ENCODE measurements around the gene TMEM204. TPM values are rescaled to one million over a fixed set of nuclear protein-coding genes. Genes with fewer than 3 reads are reported as not detected.

The TMEM204 gene
- total RNA-seq, 6 donors from 2014 or later = 31.4 to 112 (median 48.4) TPM

DNA sequence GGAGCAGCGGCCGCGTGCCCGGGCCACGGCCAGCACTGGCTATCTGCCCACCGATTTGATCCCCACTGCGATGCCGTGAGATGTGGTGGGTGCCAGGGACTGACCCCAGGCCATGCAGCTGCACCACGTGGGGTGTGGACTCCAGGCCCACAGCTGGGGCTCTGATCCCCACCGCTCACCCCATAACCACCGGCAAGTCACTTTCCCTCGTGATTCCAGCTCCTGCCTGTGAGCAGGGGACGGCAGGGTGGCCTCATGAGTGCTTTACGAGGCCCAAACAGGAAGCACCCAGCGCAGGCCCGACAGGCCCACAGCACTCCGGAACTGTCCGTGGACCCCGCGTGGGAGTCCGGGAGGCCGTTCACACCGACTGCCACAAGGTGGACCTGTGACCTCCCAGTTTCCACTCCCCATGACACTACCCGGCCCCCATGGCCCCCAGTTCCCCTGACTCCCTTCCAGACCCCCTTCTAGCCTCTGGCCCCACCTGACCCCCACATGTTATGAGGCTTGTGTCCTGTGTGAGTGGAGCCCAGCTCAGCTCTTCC, 45.3 kb upstream of the TMEM204 start:
- peak in 1 of 2 donors; percentile 67 for DNase-seq
- Histone ChIP-seq H3K4me1 (peaks cover 6 to 10% (median 7%) of the 10 kb centered on the region in 4 donors), H3K9me3 (no peaks in the 10 kb centered on the region), H3K27me3 (no peaks in the 10 kb centered on the region), H3K27ac (no peak overlapping the region), H3K4me3 (no peak overlapping the region), H3K36me3 (no peaks in the 10 kb centered on the region)
- no peak for ATAC-seq (ENCODE audit: low FRiP score in 2 of 2)
- TF ChIP-seq, protein P1, sequence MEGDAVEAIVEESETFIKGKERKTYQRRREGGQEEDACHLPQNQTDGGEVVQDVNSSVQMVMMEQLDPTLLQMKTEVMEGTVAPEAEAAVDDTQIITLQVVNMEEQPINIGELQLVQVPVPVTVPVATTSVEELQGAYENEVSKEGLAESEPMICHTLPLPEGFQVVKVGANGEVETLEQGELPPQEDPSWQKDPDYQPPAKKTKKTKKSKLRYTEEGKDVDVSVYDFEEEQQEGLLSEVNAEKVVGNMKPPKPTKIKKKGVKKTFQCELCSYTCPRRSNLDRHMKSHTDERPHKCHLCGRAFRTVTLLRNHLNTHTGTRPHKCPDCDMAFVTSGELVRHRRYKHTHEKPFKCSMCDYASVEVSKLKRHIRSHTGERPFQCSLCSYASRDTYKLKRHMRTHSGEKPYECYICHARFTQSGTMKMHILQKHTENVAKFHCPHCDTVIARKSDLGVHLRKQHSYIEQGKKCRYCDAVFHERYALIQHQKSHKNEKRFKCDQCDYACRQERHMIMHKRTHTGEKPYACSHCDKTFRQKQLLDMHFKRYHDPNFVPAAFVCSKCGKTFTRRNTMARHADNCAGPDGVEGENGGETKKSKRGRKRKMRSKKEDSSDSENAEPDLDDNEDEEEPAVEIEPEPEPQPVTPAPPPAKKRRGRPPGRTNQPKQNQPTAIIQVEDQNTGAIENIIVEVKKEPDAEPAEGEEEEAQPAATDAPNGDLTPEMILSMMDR (IDR thresholded peaks at IDR 0.05) = no peak
- TF ChIP-seq POLR2AphosphoS5 (IDR thresholded peaks at IDR 0.05) (no peak), EP300 (IDR thresholded peaks at IDR 0.05) (no peak), POLR2A (IDR thresholded peaks at IDR 0.05) (no peak)
- 85 to 87% methylated on average over 5 to 23 of the region's 24 CpGs for WGBS, 2 donors

DNA sequence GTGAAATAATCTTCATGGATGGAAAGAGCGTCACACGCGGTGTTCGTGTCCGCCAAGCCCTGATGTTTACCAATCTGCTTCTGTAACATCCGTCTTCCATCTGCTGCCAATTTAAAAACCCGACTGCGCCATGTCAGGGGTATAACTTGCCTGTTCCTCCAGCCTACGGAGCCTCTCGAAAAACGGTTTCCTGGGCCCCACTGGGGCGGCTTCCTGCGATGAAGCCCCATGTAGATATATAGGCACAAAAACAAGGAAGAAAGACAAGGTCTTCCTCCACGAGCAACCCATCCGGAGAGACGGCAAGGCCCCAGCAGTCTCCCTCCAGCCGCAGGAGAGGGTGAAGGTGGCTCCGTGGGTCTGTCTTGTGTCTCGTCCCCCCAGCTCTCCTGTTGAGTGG, 44.8 kb upstream of the TMEM204 start, which contains the start of gene PTX4:
PTX4 (minus strand) TSS at position 326 of the 400 bp plus-strand sequence; CDS start at position 291, 35 bp downstream.
- WGBS, 2 donors = 80 to 86% methylated on average over 18 to 19 of the region's 19 CpGs
- Histone ChIP-seq H3K4me3 (no peak within 1 kb of the TSS), H3K4me1 (peaks cover 6 to 11% (median 7%) of the 10 kb centered on the region in 4 donors), H3K27ac (no peak within 1 kb of the TSS), H3K9me3 (no peaks in the 10 kb centered on the region), H3K36me3 (no peaks in the 10 kb centered on the region), H3K27me3 (no peaks in the 10 kb centered on the region)
- DNase-seq (no peak), ATAC-seq (ENCODE audit: low FRiP score in 2 of 2) (no peak)
- TF ChIP-seq POLR2AphosphoS5 (IDR thresholded peaks at IDR 0.05) = no peak
- TF ChIP-seq, protein P1 (IDR thresholded peaks at IDR 0.05) = no peak
- TF ChIP-seq EP300 (IDR thresholded peaks at IDR 0.05) = no peak
- no peak for TF ChIP-seq POLR2A (IDR thresholded peaks at IDR 0.05)

DNA sequence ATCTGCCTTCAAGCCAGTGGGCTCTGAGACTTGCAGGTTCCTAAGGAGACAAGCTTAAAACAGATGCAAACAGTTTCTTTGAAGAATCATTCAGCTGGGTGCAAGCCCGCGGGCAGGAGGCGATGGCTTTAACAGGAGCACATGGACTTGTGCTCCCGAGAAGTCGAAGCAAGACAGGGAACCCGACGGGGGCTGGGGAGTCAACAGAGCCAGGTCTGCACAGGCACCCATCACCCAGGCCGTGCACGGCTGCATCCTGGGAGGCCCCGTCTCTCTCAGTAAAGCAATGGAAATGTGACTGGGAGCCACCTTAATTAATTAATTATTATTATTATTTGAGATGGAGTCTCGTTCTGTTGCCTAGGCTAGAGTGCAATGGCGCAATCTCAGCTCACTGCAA, 44.4 kb upstream of the TMEM204 start:
- Histone ChIP-seq H3K9me3 (no peaks in the 10 kb centered on the region), H3K36me3 (no peaks in the 10 kb centered on the region), H3K4me3 (no peak overlapping the region), H3K27ac (no peak overlapping the region), H3K27me3 (no peaks in the 10 kb centered on the region), H3K4me1 (peaks cover 9 to 16% (median 10%) of the 10 kb centered on the region in 4 donors)
- no peak for DNase-seq
- TF ChIP-seq POLR2A (IDR thresholded peaks at IDR 0.05) = no peak
- no peak for TF ChIP-seq EP300 (IDR thresholded peaks at IDR 0.05)
- TF ChIP-seq, protein P1 (IDR thresholded peaks at IDR 0.05) = no peak
- TF ChIP-seq POLR2AphosphoS5 (IDR thresholded peaks at IDR 0.05) = no peak
- no peak for ATAC-seq (ENCODE audit: low FRiP score in 2 of 2)
- 92 to 94% methylated on average over 12 of the region's 12 CpGs for WGBS, 2 donors

DNA sequence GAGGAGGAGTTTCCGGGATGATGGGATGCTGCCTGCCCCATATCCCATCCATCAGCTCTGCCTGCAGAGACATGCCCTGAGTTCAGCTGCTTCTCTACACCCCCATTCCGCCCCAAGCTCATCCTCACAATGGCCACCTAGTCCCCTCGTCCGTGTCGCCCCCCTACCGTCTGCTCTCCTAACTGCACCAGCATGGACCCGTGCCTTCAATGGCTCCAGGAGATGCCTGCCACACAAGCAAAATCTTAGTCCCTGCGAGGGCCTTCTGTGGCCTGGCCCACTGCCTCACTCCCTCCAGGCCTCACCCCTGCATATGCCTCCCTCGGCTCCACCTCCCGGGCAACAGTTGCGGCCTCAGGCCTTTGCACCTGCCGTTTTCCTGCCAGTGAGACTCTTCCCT, 42.1 kb upstream of the TMEM204 start:
- WGBS, 2 donors = 92 to 94% methylated on average over 12 of the region's 12 CpGs
- TF ChIP-seq EP300 (IDR thresholded peaks at IDR 0.05) (no peak), POLR2AphosphoS5 (IDR thresholded peaks at IDR 0.05) (no peak), POLR2A (IDR thresholded peaks at IDR 0.05) (no peak)
- TF ChIP-seq, protein P1 (IDR thresholded peaks at IDR 0.05) = no peak
- Histone ChIP-seq H3K9me3 (no peaks in the 10 kb centered on the region), H3K4me1 (peaks cover 17 to 25% (median 18%) of the 10 kb centered on the region in 4 donors), H3K27me3 (no peaks in the 10 kb centered on the region), H3K4me3 (no peak overlapping the region), H3K36me3 (peaks cover 0 to 18% (median 8%) of the 10 kb centered on the region in 4 donors), H3K27ac (no peak overlapping the region)
- ATAC-seq (ENCODE audit: low FRiP score in 2 of 2) = no peak
- no peak for DNase-seq
